CD8-positive, alpha-beta memory T cell (primary cell): ENCODE results near the gene CTNNBL1. TPM values are rescaled to one million over a fixed set of nuclear protein-coding genes. Genes with fewer than 3 reads are reported as not detected.

Experiments used
- CTCF ChIA-PET: fragments of 350-600 bp; sonication (Branson Sonifier 250); formaldehyde crosslinking; loops from one replicate; lab custom pipeline; 2021; ENCODE audit warnings: antibody characterized with exemption; lab: Charles Lee
- POLR2A ChIA-PET: fragments of 350-600 bp; sonication (Branson Sonifier 250); formaldehyde crosslinking; loops from one replicate; lab custom pipeline; 2021; ENCODE audit warnings: antibody characterized with exemption; lab: Charles Lee
- DNase-seq, 5 donors: peaks; one replicate each; pipeline versions ENCODE4 v3.0.0 to v3.0.0-alpha.2; 2020 to 2022; ENCODE audit warnings: mixed read lengths in 1 of 5
- H3K27ac ChIP-seq: one replicate; pipeline ENCODE4 v1.7.0; 2013; ENCODE audit warnings: low read depth, mild to moderate bottlenecking, low read length, moderate library complexity
- H3K27me3 ChIP-seq: 2 replicates; pipeline ENCODE4 v1.7.0; 2013; ENCODE audit warnings: low read length, mild to moderate bottlenecking; ENCODE audit not compliant: insufficient read depth, poor library complexity, severe bottlenecking
- H3K36me3 ChIP-seq: 2 replicates; pipeline ENCODE4 v1.7.0; 2013; ENCODE audit warnings: mild to moderate bottlenecking, low read length, moderate library complexity; ENCODE audit not compliant: insufficient read depth
- H3K4me1 ChIP-seq: 2 replicates; pipeline ENCODE4 v1.7.0; 2013; ENCODE audit warnings: mild to moderate bottlenecking, low read length, moderate library complexity; ENCODE audit not compliant: insufficient read depth
- H3K4me3 ChIP-seq: 2 replicates; pipeline ENCODE4 v1.7.0; 2013; ENCODE audit warnings: mild to moderate bottlenecking, low read length
- H3K9me3 ChIP-seq: 2 replicates; pipeline ENCODE4 v1.7.0; 2013; ENCODE audit warnings: mild to moderate bottlenecking, low read length
- H3K27ac Mint-ChIP-seq, 8 donors: one replicate each; pipeline ENCODE4 v1.8.0; 2020 to 2021; ENCODE audit warnings: mixed read lengths in 8 of 8, mild to moderate bottlenecking in 6 of 8, inconsistent platforms in 3 of 8, moderate library complexity in 3 of 8
- H3K27me3 Mint-ChIP-seq, 2 donors: one replicate each; pipeline ENCODE4 v1.8.0; 2020 to 2021; ENCODE audit warnings: mixed read lengths in 2 of 2, mild to moderate bottlenecking in 1 of 2, moderate library complexity in 1 of 2
- H3K36me3 Mint-ChIP-seq, 3 donors: one replicate each; pipeline ENCODE4 v1.8.0; 2020 to 2021; ENCODE audit warnings: mixed read lengths in 3 of 3, inconsistent platforms in 1 of 3, mild to moderate bottlenecking in 1 of 3
- H3K4me1 Mint-ChIP-seq, 3 donors: one replicate each; pipeline ENCODE4 v1.8.0; 2020 to 2021; ENCODE audit warnings: mixed read lengths in 3 of 3, inconsistent platforms in 1 of 3, mild to moderate bottlenecking in 1 of 3
- H3K4me3 Mint-ChIP-seq, 7 donors: one replicate each; pipeline ENCODE4 v1.8.0; 2020 to 2021; ENCODE audit warnings: mixed read lengths in 7 of 7, mild to moderate bottlenecking in 6 of 7, moderate library complexity in 4 of 7, inconsistent platforms in 2 of 7
- H3K9me3 Mint-ChIP-seq, 5 donors: one replicate each; pipeline ENCODE4 v1.8.0; 2020 to 2022; ENCODE audit warnings: mixed read lengths in 5 of 5, mild to moderate bottlenecking in 3 of 5, moderate library complexity in 2 of 5, inconsistent platforms in 1 of 5
- polyA plus RNA-seq: library from polyadenylated mRNA; unstranded; fragments of 300-500 nt; fragmentation: Illumina TruSeq; gene quantifications from one replicate; pipeline ENCODE4 v1.2.3, GENCODE V29; 2021
- total RNA-seq, 2 experiments: library from RNA; stranded (reverse); gene quantifications; one replicate each; pipeline ENCODE4 v1.2.3, GENCODE V29; 2021

The CTNNBL1 gene
- total and polyA plus RNA-seq, 3 experiments from 2014 or later = 86.8 to 97.8 (median 88.9) TPM

DNA sequence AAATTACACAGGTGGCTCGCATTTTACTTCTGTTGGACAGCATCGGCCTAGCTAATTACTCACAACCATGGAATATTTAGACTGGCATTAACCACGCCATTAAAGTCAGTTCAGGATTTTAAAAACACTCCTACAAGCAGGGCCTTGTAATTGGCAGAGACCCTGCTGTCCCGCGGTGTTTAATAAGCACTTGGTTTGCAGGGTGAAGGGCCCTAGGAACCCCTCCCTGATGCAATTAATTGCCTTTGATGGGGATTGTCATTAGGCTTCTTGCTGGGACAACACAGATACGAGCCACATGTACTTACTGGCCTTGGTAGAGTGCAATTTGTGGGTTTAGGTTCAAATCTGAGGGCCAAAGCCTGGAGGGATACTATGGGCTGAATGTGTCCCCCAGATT is 201.3 kb downstream of the CTNNBL1 start:
- peaks cover 7 to 8% of the 10 kb centered on the region in 2 donors for H3K27me3 Mint-ChIP-seq
- H3K9me3 ChIP-seq = no peaks in the 10 kb centered on the region
- no peak overlapping the region for H3K4me3 ChIP-seq
- POLR2A ChIA-PET = no interaction called here
- H3K27me3 ChIP-seq = no peaks in the 10 kb centered on the region
- CTCF ChIA-PET = no interaction called here
- no peaks in the 10 kb centered on the region for H3K36me3 ChIP-seq
- no peaks in the 10 kb centered on the region for H3K9me3 Mint-ChIP-seq
- no peaks in the 10 kb centered on the region for H3K36me3 Mint-ChIP-seq
- H3K4me3 Mint-ChIP-seq = no peak overlapping the region
- H3K27ac ChIP-seq = no peak overlapping the region
- no peak overlapping the region for H3K27ac Mint-ChIP-seq
- DNase-seq = no peak
- no peaks in the 10 kb centered on the region for H3K4me1 Mint-ChIP-seq
- H3K4me1 ChIP-seq = no peaks in the 10 kb centered on the region

DNA sequence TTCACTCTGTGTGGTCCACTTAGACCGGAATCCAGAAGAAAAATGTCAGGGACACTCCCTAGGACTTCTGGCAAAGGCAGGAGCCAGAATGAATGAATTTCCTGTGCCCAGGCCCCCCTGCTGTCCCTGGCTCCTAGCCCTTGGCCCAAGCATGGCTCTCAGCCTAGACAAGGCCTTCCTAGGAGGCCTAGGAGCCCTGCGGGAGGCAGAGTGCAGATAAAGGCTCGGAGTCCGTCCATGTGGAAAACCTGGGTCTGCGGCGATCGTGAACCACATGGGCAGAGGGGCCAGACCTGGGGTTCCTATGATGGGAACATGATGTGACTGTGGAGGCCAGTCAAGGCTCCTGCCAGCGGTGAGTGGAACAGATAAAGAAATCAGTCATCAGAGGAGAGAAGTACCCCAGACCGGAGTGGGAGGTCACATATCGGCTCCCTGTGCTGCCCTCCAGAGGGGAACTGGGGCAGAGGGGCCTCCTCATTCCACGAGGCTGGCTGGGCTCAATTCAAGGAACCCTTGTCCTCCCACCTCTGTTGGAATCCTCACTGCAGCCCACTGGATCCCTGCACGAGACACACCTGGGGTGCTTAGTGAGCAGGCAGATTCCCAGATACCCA is 203.2 kb downstream of the CTNNBL1 start:
- POLR2A ChIA-PET = no interaction called here
- H3K36me3 ChIP-seq = no peaks in the 10 kb centered on the region
- H3K9me3 ChIP-seq = no peaks in the 10 kb centered on the region
- Mint-ChIP-seq H3K4me1 (peaks cover 0 to 4% (median 2%) of the 10 kb centered on the region in 3 donors), H3K27me3 (peaks cover 17 to 22% of the 10 kb centered on the region in 2 donors), H3K27ac (no peak overlapping the region), H3K36me3 (no peaks in the 10 kb centered on the region), H3K9me3 (peaks cover 0 to 2% (median 0%) of the 10 kb centered on the region in 5 donors), H3K4me3 (no peak overlapping the region)
- H3K4me3 ChIP-seq = no peak overlapping the region
- DNase-seq = no peak
- H3K27ac ChIP-seq = no peak overlapping the region
- CTCF ChIA-PET = no interaction called here
- no peaks in the 10 kb centered on the region for H3K4me1 ChIP-seq
- H3K27me3 ChIP-seq = peaks cover 8% of the 10 kb centered on the region

DNA sequence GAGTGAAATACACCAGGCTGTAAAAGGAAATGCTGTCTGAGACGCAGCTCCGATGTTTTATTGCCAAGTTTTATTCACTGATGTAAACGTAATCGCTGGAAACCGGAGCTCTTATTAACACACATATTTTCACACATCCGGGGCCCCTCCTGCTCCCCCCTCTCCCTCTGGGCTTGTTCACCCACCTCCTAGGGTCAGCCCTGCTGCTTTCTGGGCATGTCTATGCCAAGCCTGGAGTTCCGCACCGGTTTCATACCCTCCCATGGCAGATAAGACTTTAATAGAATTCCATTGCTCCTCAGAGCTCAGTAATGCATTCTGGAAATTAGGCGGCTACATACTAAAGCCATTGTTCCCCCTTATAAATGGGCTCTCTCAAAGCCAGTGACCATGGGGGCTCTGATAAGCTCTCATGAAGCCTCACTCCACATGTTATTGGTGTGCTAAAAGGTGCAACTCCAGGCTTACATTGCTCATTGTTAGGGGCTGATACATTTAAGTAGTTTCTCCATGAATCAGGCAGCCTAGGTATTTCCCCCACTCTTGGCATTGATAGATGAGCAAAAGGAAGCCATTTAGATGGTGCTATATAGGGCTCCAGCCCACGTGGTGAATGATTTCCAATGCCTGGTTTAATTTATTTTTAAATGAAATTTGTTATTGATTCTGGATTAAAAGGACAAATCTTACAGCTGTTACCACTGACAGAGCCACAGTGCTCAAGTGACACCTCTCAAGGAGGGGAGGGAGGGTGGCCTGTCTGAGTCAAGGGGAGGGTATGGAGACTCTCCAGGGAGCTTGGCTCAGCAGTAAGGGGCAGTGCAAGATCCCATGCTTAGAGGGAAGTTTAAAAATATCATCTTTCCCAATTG is 204.6 kb downstream of the CTNNBL1 start:
- no peak overlapping the region for H3K4me3 ChIP-seq
- H3K9me3 Mint-ChIP-seq = peaks cover 0 to 2% (median 0%) of the 10 kb centered on the region in 5 donors
- no peak overlapping the region for H3K27ac Mint-ChIP-seq
- H3K36me3 ChIP-seq = no peaks in the 10 kb centered on the region
- H3K36me3 Mint-ChIP-seq = no peaks in the 10 kb centered on the region
- H3K27me3 ChIP-seq = peaks cover 12% of the 10 kb centered on the region
- ChIA-PET POLR2A (no interaction called here), CTCF (no interaction called here)
- H3K27me3 Mint-ChIP-seq = peaks cover 19 to 28% of the 10 kb centered on the region in 2 donors
- no peaks in the 10 kb centered on the region for H3K4me1 ChIP-seq
- DNase-seq = no peak
- no peaks in the 10 kb centered on the region for H3K9me3 ChIP-seq
- H3K27ac ChIP-seq = no peak overlapping the region
- no peak overlapping the region for H3K4me3 Mint-ChIP-seq
- peaks cover under 1 to 9% (median 6%) of the 10 kb centered on the region in 3 donors for H3K4me1 Mint-ChIP-seq

DNA sequence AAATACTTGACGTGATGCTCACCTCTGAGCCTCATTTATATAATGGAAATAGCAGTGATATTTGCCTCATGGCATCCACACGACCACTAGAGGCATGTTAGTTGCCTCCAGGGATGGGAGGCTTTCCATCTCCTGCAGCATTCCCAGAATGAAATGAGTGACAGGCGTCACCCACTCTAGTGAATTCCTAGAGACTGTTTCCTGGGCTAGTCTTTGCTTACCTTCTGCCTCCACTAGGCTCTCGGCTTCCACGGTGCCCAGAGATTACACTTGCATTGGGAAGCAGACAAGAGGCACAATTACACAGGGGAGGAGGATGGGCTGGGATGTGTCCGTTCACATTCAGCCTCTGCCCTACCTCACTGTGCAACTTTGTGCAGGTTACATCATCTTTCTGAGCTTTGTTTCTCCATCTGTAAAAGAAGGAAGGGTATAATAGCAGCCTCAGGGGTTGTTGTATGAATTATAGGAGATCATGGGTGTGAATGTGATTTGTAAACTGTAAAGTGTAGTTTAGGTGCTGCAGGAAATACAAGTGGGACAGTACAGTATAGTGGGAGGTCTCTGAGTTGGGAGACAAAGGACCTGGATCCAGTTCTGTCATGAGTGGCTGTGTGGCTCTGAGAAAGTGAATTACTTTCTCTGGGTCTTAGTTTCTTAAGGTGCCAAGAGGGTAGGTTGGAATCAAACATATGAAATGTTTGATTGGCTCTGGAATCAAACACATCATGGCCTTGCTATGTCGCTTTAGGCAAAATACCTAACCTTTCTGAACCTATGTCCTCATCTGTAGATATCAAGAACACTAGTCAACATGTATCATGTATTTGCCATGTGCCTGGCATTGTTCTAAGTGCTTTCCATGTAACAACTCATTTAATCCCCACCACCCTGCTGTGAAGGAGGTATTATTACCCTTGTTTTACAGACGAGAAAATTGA is 205.5 kb downstream of the CTNNBL1 start:
- H3K27ac ChIP-seq = no peak overlapping the region
- no peak overlapping the region for H3K4me3 ChIP-seq
- H3K27me3 Mint-ChIP-seq = peaks cover 26 to 35% of the 10 kb centered on the region in 2 donors
- ChIA-PET CTCF (no interaction called here), POLR2A (no interaction called here)
- no peaks in the 10 kb centered on the region for H3K9me3 ChIP-seq
- no peaks in the 10 kb centered on the region for H3K36me3 Mint-ChIP-seq
- no peak overlapping the region for H3K27ac Mint-ChIP-seq
- no peak for DNase-seq
- H3K4me1 Mint-ChIP-seq = peaks cover 5 to 14% (median 11%) of the 10 kb centered on the region in 3 donors
- no peak overlapping the region for H3K4me3 Mint-ChIP-seq
- no peaks in the 10 kb centered on the region for H3K36me3 ChIP-seq
- peaks cover 0 to 5% (median 0%) of the 10 kb centered on the region in 5 donors for H3K9me3 Mint-ChIP-seq
- no peaks in the 10 kb centered on the region for H3K4me1 ChIP-seq
- H3K27me3 ChIP-seq = peaks cover 12% of the 10 kb centered on the region

- peak overlapping the region in 1 of 7 donors; percentile 25 for H3K4me3 Mint-ChIP-seq
- no peaks in the 10 kb centered on the region for H3K36me3 Mint-ChIP-seq
- no peak overlapping the region for H3K4me3 ChIP-seq
- H3K4me1 ChIP-seq = no peaks in the 10 kb centered on the region
- peaks cover 5 to 14% (median 11%) of the 10 kb centered on the region in 3 donors for H3K4me1 Mint-ChIP-seq
- no peak overlapping the region for H3K27ac ChIP-seq
- no peaks in the 10 kb centered on the region for H3K36me3 ChIP-seq
- no peaks in the 10 kb centered on the region for H3K9me3 ChIP-seq
- peaks cover 0 to 5% (median 0%) of the 10 kb centered on the region in 5 donors for H3K9me3 Mint-ChIP-seq
- POLR2A ChIA-PET = no interaction called here
- no peak for DNase-seq
- CTCF ChIA-PET = no interaction called here
- peaks cover 18% of the 10 kb centered on the region for H3K27me3 ChIP-seq
- peaks cover 36 to 53% of the 10 kb centered on the region in 2 donors for H3K27me3 Mint-ChIP-seq
- no peak overlapping the region for H3K27ac Mint-ChIP-seq
Observed at GRCh38 chr20:37901240-37901639, 207.4 kb downstream of the CTNNBL1 start.

DNA sequence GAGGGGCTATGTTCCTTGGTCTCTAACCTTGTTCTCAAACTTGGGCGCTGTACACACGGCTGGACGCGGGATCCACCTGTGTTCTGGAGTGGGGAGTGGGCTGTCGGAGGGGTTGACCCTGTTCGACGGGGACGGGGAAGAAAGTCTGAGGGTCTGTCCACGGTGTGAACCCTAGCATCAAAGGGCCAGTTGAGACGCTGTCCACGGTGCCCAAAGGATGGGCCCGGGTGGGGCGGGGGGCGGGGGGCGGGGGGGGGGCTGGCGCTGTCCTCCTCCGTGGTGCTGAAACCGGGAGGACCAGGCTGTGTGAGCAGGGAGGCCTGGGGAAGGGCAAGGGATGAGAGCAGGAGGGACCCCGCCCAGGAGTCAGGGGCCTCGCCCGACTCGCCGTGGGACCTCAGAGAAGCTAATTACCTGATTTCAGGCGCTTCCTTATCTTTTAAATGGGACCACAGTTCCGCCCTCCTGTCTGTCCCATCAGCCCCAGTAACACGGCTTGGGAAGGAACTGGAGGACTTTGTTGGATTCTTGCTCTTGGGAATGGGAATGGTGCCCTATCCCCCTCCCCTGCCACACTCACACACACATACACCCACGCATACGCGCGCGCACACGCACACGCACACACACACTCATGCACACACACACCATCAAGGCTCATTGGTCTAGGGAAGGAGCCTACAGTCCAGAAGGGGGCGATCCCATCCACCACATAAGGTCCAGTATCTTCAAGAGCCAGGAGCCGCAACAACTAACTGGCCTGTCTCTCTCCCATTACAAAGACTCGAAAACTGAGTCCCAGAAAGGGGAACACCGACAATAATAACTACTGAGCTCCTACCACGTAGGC is 208.0 kb downstream of the CTNNBL1 start:
- Mint-ChIP-seq H3K27ac (peak overlapping the region in 1 of 8 donors; percentile 1), H3K4me1 (peaks cover 5 to 14% (median 11%) of the 10 kb centered on the region in 3 donors), H3K4me3 (peak overlapping the region in 5 of 7 donors; percentile 28 to 65 (median 56)), H3K36me3 (no peaks in the 10 kb centered on the region), H3K27me3 (peaks cover 38 to 59% of the 10 kb centered on the region in 2 donors), H3K9me3 (peaks cover 0 to 5% (median 0%) of the 10 kb centered on the region in 5 donors)
- Histone ChIP-seq H3K36me3 (no peaks in the 10 kb centered on the region), H3K27me3 (peaks cover 22% of the 10 kb centered on the region), H3K27ac (no peak overlapping the region), H3K9me3 (no peaks in the 10 kb centered on the region), H3K4me1 (no peaks in the 10 kb centered on the region), H3K4me3 (no peak overlapping the region)
- POLR2A ChIA-PET = no interaction called here
- CTCF ChIA-PET = interaction anchor here (1.3 kb wide), 1 partner anchor 9 kb away, joined by 3 read pairs; no protein-coding TSS in a partner anchor
- no peak for DNase-seq
